Activated naive CD8-positive, alpha-beta T cell (primary cell): ENCODE data around the gene OLIG2.

Source experiments
- H3K27ac Mint-ChIP-seq: one replicate; pipeline ENCODE4 v1.8.0; 2021; ENCODE audit warnings: mixed read lengths
- H3K27me3 Mint-ChIP-seq: one replicate; pipeline ENCODE4 v1.8.0; 2021; ENCODE audit warnings: mixed read lengths
- H3K36me3 Mint-ChIP-seq: one replicate; pipeline ENCODE4 v1.8.0; 2021; ENCODE audit warnings: mixed read lengths
- H3K4me1 Mint-ChIP-seq: one replicate; pipeline ENCODE4 v1.8.0; 2021; ENCODE audit warnings: low read depth, mixed read lengths
- H3K4me3 Mint-ChIP-seq: one replicate; pipeline ENCODE4 v1.8.0; 2021; ENCODE audit warnings: mild to moderate bottlenecking, mixed read lengths
- H3K9me3 Mint-ChIP-seq: one replicate; pipeline ENCODE4 v1.8.0; 2021; ENCODE audit warnings: low read depth, mixed read lengths

The OLIG2 gene

DNA sequence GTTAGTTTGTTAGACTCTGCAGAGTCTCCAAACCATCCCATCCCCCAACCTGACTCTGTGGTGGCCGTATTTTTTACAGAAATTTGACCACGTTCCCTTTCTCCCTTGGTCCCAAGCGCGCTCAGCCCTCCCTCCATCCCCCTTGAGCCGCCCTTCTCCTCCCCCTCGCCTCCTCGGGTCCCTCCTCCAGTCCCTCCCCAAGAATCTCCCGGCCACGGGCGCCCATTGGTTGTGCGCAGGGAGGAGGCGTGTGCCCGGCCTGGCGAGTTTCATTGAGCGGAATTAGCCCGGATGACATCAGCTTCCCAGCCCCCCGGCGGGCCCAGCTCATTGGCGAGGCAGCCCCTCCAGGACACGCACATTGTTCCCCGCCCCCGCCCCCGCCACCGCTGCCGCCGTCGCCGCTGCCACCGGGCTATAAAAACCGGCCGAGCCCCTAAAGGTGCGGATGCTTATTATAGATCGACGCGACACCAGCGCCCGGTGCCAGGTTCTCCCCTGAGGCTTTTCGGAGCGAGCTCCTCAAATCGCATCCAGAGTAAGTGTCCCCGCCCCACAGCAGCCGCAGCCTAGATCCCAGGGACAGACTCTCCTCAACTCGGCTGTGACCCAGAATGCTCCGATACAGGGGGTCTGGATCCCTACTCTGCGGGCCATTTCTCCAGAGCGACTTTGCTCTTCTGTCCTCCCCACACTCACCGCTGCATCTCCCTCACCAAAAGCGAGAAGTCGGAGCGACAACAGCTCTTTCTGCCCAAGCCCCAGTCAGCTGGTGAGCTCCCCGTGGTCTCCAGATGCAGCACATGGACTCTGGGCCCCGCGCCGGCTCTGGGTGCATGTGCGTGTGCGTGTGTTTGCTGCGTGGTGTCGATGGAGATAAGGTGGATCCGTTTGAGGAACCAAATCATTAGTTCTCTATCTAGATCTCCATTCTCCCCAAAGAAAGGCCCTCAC is at the start of gene OLIG2:
Gene OLIG2, plus strand, starts transcription at position 447 of the 954 bp plus-strand sequence. CDS start 928 bp downstream, outside the sequence.
- Mint-ChIP-seq H3K36me3 (no peaks in the 10 kb centered on the region), H3K4me1 (peaks cover 51% of the 10 kb centered on the region), H3K9me3 (no peaks in the 10 kb centered on the region), H3K4me3 (peak within 1 kb of the TSS; percentile 70), H3K27ac (peak within 1 kb of the TSS; percentile 5), H3K27me3 (peaks cover 42% of the 10 kb centered on the region)

DNA sequence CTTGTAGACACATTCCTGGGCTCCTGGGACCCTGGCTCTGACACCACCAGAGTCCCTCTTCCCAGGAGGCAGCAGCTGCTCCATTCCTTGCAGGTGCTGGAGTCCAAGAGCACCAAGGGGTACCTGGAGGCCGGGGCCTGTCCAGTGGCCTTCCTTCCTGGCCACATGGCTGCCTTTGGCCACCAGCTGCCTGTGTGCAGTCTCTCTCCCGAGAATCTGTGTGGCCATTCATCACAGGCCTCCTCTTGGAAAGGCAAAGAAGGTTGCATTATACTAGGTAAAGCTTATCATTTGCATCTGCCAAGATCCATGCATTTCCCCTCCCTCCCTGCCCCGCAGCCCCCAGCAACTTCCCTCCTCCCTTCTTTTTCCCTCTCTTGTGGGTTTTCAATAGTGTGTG is 48.9 kb upstream of the OLIG2 start:
- H3K4me3 Mint-ChIP-seq: no peak overlapping the region
- no peaks in the 10 kb centered on the region for H3K4me1 Mint-ChIP-seq
- H3K27ac Mint-ChIP-seq: no peak overlapping the region
- no peaks in the 10 kb centered on the region for H3K9me3 Mint-ChIP-seq
- H3K36me3 Mint-ChIP-seq: no peaks in the 10 kb centered on the region
- H3K27me3 Mint-ChIP-seq: peaks cover 7% of the 10 kb centered on the region

DNA sequence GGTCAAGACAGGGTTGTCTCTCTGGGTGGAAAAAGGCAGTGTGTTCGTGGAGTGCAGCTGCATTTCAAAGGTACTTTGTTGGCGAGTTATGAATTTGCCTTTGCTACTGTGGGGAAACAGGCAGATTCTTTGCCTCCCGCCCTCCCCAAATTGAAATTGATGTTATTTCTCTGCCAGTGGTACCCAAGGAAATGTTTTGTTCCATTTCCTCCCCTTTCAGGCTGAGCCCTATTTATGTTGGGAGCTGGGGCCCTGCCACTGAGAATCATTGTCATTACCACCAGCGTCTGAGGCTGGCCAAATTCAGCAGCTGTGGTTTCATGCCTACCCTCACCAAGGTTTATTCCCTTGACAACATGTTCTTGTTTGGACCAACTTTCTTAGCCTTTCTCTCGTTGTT is 48.5 kb upstream of the OLIG2 start:
- Mint-ChIP-seq H3K4me3 (no peak overlapping the region), H3K36me3 (no peaks in the 10 kb centered on the region), H3K27ac (no peak overlapping the region), H3K4me1 (no peaks in the 10 kb centered on the region), H3K27me3 (peaks cover 9% of the 10 kb centered on the region), H3K9me3 (no peaks in the 10 kb centered on the region)

DNA sequence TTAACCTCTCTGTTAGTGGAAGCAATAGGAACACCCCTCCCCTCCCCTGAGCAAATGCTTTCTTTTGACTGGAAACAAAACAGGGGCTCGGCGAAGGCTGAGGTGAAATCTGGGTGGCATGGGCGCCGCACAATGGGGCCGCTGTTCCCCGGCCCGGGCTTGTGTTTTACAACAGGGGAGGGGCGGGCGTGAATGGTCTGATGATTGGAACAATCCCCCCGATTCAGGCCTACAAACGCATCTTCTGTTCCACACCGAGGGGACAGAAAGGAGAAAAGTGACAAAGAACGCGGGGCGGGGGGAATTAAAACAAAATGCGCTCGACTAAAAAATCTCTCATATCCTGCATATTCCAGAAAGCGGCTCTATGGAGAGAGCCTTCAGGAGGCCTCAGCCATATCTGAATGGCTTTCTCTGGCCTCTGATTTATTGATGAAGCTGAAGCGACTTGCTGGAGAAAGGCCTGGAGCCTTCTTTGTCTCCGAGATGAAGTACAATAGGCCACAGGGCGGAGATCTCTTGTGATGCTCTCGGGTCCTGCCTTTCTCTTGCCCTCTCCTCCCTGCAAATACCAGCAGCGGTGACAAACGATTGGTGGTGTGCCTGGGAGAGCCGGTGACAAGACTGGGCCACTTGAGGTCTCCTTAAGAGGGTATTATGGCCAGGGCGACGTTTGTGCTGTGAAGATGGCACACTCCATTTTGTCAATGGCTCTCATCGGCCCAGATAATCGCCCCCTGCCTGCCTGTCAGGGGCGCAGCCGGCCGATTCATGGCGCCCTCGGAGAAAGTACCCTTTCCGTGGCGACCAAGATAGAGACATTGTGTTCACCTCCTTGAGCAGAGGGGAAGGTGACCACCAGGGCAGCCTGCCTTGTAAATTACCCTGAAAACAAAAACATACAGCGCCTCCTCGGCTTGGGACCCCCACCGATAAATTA is 47.1 kb upstream of the OLIG2 start:
- peaks cover 11% of the 10 kb centered on the region for H3K27me3 Mint-ChIP-seq
- no peaks in the 10 kb centered on the region for H3K4me1 Mint-ChIP-seq
- no peaks in the 10 kb centered on the region for H3K36me3 Mint-ChIP-seq
- H3K27ac Mint-ChIP-seq: no peak overlapping the region
- H3K9me3 Mint-ChIP-seq: no peaks in the 10 kb centered on the region
- no peak overlapping the region for H3K4me3 Mint-ChIP-seq

DNA sequence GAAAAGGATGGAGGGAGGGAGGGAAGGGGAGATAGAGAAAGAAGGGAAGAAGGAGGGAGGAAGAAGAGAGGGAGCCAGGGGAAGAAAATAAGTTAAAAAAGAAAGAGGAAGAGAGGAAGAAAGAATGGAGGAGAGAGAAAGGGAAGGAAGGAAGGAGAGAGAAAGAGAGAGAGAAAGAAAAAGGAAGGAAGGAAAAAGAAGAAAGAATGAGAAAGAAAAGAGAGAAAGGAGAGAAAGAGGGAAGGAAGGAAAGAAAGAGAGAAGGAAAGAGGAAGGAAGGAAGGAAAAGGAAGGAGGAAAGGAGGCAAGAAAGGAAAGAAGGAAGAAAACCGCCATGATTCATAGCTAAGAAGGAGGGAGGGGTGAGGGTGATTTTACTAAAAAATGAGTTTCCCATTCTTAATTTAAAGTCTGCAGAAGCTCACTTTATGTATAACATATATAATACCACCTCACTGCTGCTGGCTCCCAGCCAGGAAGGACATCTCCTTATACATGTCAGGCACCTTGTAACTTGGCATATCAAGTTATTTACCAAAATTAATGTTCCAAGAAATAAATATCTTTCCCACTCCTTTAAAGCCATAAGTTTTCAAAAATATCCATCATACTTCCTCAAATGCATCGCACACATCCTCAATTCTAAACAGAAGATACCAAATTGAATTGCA is 46.0 kb upstream of the OLIG2 start:
- Mint-ChIP-seq H3K4me3 (no peak overlapping the region), H3K36me3 (no peaks in the 10 kb centered on the region), H3K9me3 (no peaks in the 10 kb centered on the region), H3K4me1 (no peaks in the 10 kb centered on the region), H3K27me3 (peaks cover 10% of the 10 kb centered on the region), H3K27ac (no peak overlapping the region)

DNA sequence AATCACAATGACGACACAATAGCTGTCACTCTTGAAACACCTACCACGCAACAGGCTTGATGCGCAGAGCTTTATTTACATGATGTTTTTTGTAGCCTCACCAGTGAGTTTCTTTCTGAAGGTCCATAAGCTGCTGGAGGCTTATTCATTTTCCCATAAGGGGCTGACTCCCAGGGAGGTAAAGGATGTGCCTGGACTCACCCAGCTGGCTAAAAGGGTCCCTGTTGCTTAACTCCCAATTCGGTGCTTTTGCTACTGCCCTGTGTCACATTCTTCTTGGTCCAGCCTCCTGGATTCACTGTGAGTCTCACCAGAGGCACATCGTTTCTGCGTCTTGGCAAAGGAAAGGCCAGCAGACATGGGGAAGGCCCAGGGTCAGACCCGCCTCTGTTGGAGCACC is 44.6 kb upstream of the OLIG2 start:
- H3K27ac Mint-ChIP-seq: no peak overlapping the region
- peaks cover 10% of the 10 kb centered on the region for H3K27me3 Mint-ChIP-seq
- H3K36me3 Mint-ChIP-seq: no peaks in the 10 kb centered on the region
- no peaks in the 10 kb centered on the region for H3K9me3 Mint-ChIP-seq
- H3K4me1 Mint-ChIP-seq: no peaks in the 10 kb centered on the region
- H3K4me3 Mint-ChIP-seq: no peak overlapping the region

DNA sequence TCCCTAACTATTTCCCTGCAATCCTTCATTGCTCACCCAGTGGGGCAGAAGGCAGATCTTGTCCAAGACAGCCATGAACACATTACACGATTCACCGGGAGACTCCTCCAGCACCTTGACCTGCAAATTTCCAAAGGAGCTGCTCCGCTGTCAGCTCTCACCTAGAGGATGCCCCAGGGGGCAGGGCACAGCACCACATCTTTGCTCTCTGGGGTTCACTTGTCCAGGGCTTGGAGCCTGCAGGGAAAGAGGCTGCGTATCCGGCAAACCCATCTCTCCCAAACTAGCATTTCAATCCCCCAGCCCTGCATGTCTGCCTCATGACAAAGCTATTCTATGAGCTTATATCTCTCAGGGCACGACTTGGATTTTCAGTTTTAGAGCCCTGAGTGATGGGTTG is 35.1 kb upstream of the OLIG2 start:
- Mint-ChIP-seq H3K27me3 (peaks cover 21% of the 10 kb centered on the region), H3K27ac (no peak overlapping the region), H3K36me3 (peaks cover 2% of the 10 kb centered on the region), H3K4me3 (no peak overlapping the region), H3K4me1 (no peaks in the 10 kb centered on the region), H3K9me3 (no peaks in the 10 kb centered on the region)

DNA sequence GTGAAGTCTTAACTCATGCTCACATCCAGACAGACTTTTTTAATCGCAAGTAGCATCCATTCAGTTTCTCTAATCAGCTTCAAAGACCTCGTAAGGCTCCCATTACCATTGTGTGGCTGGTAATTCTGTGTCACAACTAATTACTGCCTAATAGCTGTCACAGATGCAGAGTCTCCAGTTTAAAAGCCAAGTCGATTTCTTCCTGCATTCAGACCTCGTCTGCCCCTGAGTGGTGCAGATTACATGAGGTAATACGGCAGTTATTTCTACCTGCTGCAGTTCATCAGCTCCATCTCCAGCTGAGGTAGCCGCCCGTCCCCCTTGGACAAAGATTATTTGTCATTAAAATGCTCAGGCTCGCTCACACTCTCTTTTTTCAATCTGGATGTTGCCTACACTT is 34.4 kb upstream of the OLIG2 start:
- H3K36me3 Mint-ChIP-seq: peaks cover 2% of the 10 kb centered on the region
- H3K9me3 Mint-ChIP-seq: no peaks in the 10 kb centered on the region
- no peak overlapping the region for H3K4me3 Mint-ChIP-seq
- H3K27ac Mint-ChIP-seq: no peak overlapping the region
- peaks cover 21% of the 10 kb centered on the region for H3K27me3 Mint-ChIP-seq
- H3K4me1 Mint-ChIP-seq: no peaks in the 10 kb centered on the region

DNA sequence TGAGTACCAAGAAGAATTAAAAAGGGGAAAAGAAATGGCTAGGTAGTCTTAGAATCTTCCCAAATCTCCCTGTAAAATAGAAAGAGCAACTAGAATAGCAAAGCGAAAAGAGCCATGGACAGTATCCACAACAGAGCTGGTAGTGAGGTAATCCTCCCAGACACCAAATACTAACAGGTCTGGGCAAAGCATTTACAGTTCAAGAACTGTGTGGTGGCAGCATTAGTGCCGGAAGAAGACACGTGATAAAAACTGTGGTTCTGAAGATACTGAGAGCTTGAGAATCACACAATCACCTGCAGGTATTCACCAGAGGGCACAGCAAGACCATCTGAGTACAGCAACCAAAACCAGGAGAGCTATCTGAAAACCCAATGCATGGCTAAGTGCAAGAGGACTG is 31.8 kb upstream of the OLIG2 start:
- H3K27me3 Mint-ChIP-seq: peaks cover 22% of the 10 kb centered on the region
- H3K4me3 Mint-ChIP-seq: no peak overlapping the region
- no peaks in the 10 kb centered on the region for H3K36me3 Mint-ChIP-seq
- H3K9me3 Mint-ChIP-seq: no peaks in the 10 kb centered on the region
- H3K4me1 Mint-ChIP-seq: no peaks in the 10 kb centered on the region
- no peak overlapping the region for H3K27ac Mint-ChIP-seq

DNA sequence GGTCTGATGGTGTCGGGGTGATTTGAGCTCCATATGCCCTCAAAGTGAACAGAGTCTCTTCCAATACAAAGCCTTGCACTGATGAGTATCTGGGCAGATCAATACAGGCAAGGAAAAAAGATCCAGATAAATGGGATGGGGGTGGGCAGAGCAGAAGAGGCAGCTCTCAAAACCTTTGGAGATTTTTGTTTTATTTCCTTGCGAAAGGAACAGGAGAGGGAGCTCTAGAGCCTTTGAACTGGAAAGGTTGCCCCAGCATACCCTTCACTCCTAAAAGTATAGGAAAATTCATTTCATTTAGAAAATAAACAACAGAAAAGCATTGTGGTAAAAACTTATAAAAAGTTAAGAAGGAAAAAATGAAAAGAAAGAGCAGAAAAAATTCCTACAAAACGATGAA is 31.4 kb upstream of the OLIG2 start:
- no peaks in the 10 kb centered on the region for H3K4me1 Mint-ChIP-seq
- H3K27ac Mint-ChIP-seq: no peak overlapping the region
- H3K36me3 Mint-ChIP-seq: no peaks in the 10 kb centered on the region

DNA sequence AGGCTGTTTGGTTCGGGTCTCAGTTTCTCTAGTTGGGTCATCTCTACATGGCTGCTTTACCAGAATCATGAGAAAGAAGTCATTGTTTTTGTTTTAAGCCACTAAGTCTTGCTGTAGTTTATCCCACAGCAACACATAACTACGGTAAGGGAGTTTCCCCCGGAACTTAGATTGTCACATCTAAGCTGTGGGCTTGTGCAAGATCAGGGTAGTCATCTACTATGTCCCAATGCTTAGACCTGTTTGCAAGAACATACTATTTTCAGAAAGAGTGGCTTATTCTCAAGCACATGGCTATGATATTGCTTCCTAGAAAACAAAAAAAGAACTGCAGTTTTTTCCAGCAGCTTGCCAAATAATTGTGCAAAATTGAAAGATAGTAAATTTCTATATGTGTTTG is 18.0 kb upstream of the OLIG2 start:
- Mint-ChIP-seq H3K4me3 (no peak overlapping the region), H3K9me3 (no peaks in the 10 kb centered on the region), H3K27me3 (peaks cover 12% of the 10 kb centered on the region), H3K36me3 (no peaks in the 10 kb centered on the region), H3K4me1 (no peaks in the 10 kb centered on the region), H3K27ac (no peak overlapping the region)

More for the DNA sequence above, 31.4 kb upstream of the OLIG2 start:
- H3K9me3 Mint-ChIP-seq: no peaks in the 10 kb centered on the region
- H3K4me3 Mint-ChIP-seq: no peak overlapping the region
- H3K27me3 Mint-ChIP-seq: peaks cover 23% of the 10 kb centered on the region

DNA sequence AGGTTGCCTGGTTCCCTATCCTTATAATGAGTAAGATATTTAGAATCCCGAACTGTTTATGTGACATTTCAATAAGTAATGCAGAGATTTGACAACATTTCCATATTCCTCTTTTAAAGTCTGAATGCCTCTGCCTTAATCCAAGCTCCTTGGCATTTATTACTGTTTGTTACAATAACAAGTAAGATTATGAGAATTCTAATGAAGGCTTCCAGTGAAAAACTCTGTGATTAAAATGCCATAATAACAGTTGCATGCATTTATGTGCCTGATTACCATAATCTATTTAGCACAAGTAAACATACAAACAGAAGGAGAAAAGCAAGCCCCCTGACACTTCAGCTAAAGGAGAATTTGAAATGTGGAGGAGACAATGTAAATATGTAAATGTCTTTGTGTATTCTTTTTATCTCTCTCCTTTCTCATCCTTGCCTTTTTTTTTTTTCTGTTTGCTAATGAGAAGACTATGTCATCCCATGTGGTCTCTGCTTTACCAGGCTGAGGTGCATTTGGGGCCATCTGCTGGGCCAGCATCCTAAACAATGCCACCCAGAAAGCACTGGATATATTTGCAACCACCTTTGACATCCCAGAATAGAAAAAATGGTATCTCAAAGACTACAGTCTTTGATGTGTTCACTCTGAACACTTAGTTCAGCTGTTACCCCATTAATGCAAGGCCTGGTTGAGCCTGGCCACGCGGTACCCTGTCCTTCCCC is 17.2 kb upstream of the OLIG2 start:
- no peak overlapping the region for H3K4me3 Mint-ChIP-seq
- no peaks in the 10 kb centered on the region for H3K4me1 Mint-ChIP-seq
- no peaks in the 10 kb centered on the region for H3K36me3 Mint-ChIP-seq
- no peak overlapping the region for H3K27ac Mint-ChIP-seq
- no peaks in the 10 kb centered on the region for H3K9me3 Mint-ChIP-seq
- peaks cover 10% of the 10 kb centered on the region for H3K27me3 Mint-ChIP-seq

DNA sequence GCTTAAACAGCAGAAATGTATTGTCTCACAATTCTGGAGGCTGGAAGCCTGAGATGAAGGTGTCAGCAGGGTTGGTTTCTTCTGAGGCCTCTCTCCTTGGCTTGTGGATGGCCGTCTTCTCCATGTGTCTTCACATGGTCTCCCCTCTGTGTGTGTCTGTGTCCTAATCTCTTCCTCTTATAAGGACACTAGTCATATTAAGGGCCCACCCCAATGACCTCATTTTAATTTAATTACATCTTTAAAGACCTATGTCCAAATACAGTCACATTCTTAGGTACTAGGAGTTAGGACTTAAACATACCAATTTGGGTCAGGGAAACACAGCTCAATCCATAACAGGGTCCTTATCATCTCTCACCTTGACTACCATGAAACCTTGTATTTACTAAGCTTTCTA is 14.8 kb upstream of the OLIG2 start:
- no peaks in the 10 kb centered on the region for H3K36me3 Mint-ChIP-seq
- H3K27ac Mint-ChIP-seq: no peak overlapping the region
- H3K27me3 Mint-ChIP-seq: peaks cover 20% of the 10 kb centered on the region
- H3K4me1 Mint-ChIP-seq: no peaks in the 10 kb centered on the region
- H3K9me3 Mint-ChIP-seq: no peaks in the 10 kb centered on the region
- no peak overlapping the region for H3K4me3 Mint-ChIP-seq

DNA sequence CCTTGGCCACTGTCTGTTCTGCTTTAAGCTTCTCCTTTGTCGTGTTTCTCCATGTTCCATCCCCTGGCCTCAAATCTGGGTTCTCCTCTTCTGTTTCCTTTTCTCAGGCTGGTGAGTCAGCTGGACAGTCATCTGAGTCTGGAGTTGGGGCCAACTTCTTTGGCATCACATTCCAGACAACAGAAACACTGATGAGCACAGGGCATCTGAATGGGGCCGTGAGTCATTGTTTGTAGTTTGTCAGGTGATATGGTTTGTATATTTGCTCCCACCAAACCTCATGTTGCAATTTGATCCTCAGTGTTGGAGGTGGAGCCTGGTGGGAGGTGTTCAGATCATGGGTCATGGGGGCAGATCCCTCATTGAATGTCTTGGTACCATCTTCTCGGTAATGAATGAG is 14.3 kb upstream of the OLIG2 start:
- peaks cover 24% of the 10 kb centered on the region for H3K27me3 Mint-ChIP-seq
- no peak overlapping the region for H3K27ac Mint-ChIP-seq
- H3K36me3 Mint-ChIP-seq: no peaks in the 10 kb centered on the region

More for the DNA sequence above, 14.3 kb upstream of the OLIG2 start:
- H3K4me1 Mint-ChIP-seq: no peaks in the 10 kb centered on the region
- H3K4me3 Mint-ChIP-seq: no peak overlapping the region
- no peaks in the 10 kb centered on the region for H3K9me3 Mint-ChIP-seq
